Left renal pelvis (tissue), 4 donors: ENCODE data around the gene TEX30. TPM values are rescaled to one million over a fixed set of nuclear protein-coding genes. Genes with fewer than 3 reads are reported as not detected.
A peak's percentile ranks its signal among the peaks of the same experiment; 100 is the strongest.

Experiments
- DNase-seq, 4 donors: peaks; one replicate each; pipeline ENCODE4 v3.0.0-alpha.2; 2013; ENCODE audit warnings: low read depth in 4 of 4, low spot score in 3 of 4
- polyA plus RNA-seq, 4 donors: library from polyadenylated mRNA; unstranded; fragments of 120-200 nt; gene quantifications; one replicate each; pipeline ENCODE4 v1.2.1, GENCODE V29; 2013; ENCODE audit not compliant: insufficient read length in 4 of 4

The TEX30 gene
- polyA plus RNA-seq = 10 to 100 TPM; 21.5 to 34.8 (median 32.3) TPM

- DNase-seq = peak; percentile 60 to 76 (median 67)
Observed at GRCh38 chr13:102773441-102774213, at the start of gene TEX30. TSS of gene TEX30 (minus strand) at chr13:102773786. CDS start at chr13:102770026, 3,760 bp downstream.

- peak in 1 of 4 donors; percentile 18 for DNase-seq
Observed at GRCh38 chr13:102817907-102818306, 44.3 kb upstream of the TEX30 start.

GRCh38 chr13:102817241-102817640 lies 43.7 kb upstream of the TEX30 start:
- no peak for DNase-seq

- DNase-seq = no peak
Observed at GRCh38 chr13:102816708-102817107, 43.1 kb upstream of the TEX30 start.

- no peak for DNase-seq
Observed at GRCh38 chr13:102815788-102816187, 42.2 kb upstream of the TEX30 start.

- DNase-seq = no peak
Observed at GRCh38 chr13:102814793-102815192, 41.2 kb upstream of the TEX30 start.

GRCh38 chr13:102814025-102814607 lies 40.5 kb upstream of the TEX30 start:
- DNase-seq = no peak

GRCh38 chr13:102812611-102813287 lies 39.2 kb upstream of the TEX30 start:
- DNase-seq = no peak

- no peak for DNase-seq
Observed at GRCh38 chr13:102807699-102808098, 34.1 kb upstream of the TEX30 start.

GRCh38 chr13:102805680-102806079 lies 32.1 kb upstream of the TEX30 start:
- DNase-seq = no peak

- DNase-seq = peak; percentile 53 to 68 (median 66)
Observed at GRCh38 chr13:102800145-102801041, 26.8 kb upstream of the TEX30 start.

- DNase-seq = no peak
Observed at GRCh38 chr13:102799426-102800144, 26.0 kb upstream of the TEX30 start.

- DNase-seq = peak; percentile 81 to 87 (median 83)
Observed at GRCh38 chr13:102798581-102799425, 25.2 kb upstream of the TEX30 start, which contains the start of the genes BIVM and POGLUT2. TSS of gene BIVM (plus strand) at chr13:102799119. CDS start at chr13:102807268, 8,149 bp downstream. TSS of gene POGLUT2 (minus strand) at chr13:102798976. CDS start at chr13:102798670, 306 bp downstream.

- DNase-seq = no peak
Observed at GRCh38 chr13:102793611-102794355, 20.2 kb upstream of the TEX30 start.

GRCh38 chr13:102792396-102792795 lies 18.8 kb upstream of the TEX30 start:
- no peak for DNase-seq

GRCh38 chr13:102788683-102789082 lies 15.1 kb upstream of the TEX30 start:
- DNase-seq = no peak

- no peak for DNase-seq
Observed at GRCh38 chr13:102784483-102784882, 10.9 kb upstream of the TEX30 start.

GRCh38 chr13:102781591-102781990 lies 8.0 kb upstream of the TEX30 start:
- no peak for DNase-seq
